Activated CD8-positive, alpha-beta T cell treated with anti-CD3 and anti-CD28 coated beads for 36 hours (primary cell): ENCODE measurements around the gene LRP1B. TPM values are rescaled to one million over a fixed set of nuclear protein-coding genes. Genes with fewer than 3 reads are reported as not detected.
"Not testable (repeated sequence)": the region's sequence is repeated elsewhere in the genome, so short reads cannot be mapped to it uniquely, and the experiment has no call there.

Experiments
- ATAC-seq: fragments of 200-7000 bp; cut with Tn5 transposase; one replicate; pipeline ENCODE4 v1.10.0; 2021; ENCODE audit warnings: mild to moderate bottlenecking, moderate library complexity
- CTCF ChIA-PET: fragments of 350-600 bp; sonication (Branson Sonifier 250); formaldehyde crosslinking; loops from one replicate; lab custom pipeline; 2021; ENCODE audit warnings: antibody characterized with exemption; lab: Charles Lee
- POLR2A ChIA-PET: fragments of 350-600 bp; sonication (Branson Sonifier 250); formaldehyde crosslinking; loops from one replicate; lab custom pipeline; 2021; ENCODE audit warnings: antibody characterized with exemption; lab: Charles Lee
- DNase-seq: peaks from one replicate; pipeline ENCODE4 v3.0.0-alpha.2; 2020
- H3K27ac Mint-ChIP-seq: one replicate; pipeline ENCODE4 v1.8.0; 2021; ENCODE audit warnings: mild to moderate bottlenecking, mixed read lengths
- H3K27me3 Mint-ChIP-seq: one replicate; pipeline ENCODE4 v1.8.0; 2021; ENCODE audit warnings: mixed read lengths
- H3K36me3 Mint-ChIP-seq: one replicate; pipeline ENCODE4 v1.8.0; 2021; ENCODE audit warnings: low read depth, mixed read lengths
- H3K4me1 Mint-ChIP-seq: one replicate; pipeline ENCODE4 v1.8.0; 2021; ENCODE audit warnings: low read depth, mixed read lengths
- H3K4me3 Mint-ChIP-seq: one replicate; pipeline ENCODE4 v1.8.0; 2021; ENCODE audit warnings: mild to moderate bottlenecking, moderate library complexity, mixed read lengths
- H3K9me3 Mint-ChIP-seq: one replicate; pipeline ENCODE4 v1.8.0; 2021; ENCODE audit warnings: mixed read lengths
- CTCF ChIP-seq: fragments of 200-600 bp; IDR thresholded peaks from one replicate; pipeline ENCODE4 v1.8.0; 2022; ENCODE audit warnings: antibody characterized with exemption, mild to moderate bottlenecking
- intact Hi-C: fragments of 100-400 bp; cut with micrococcal nuclease; formaldehyde crosslinking; loops from one replicate; pipeline ENCODE4 v1.10.0; 2022
- total RNA-seq, 2 experiments: library from RNA; stranded (reverse); gene quantifications; one replicate each; pipeline ENCODE4 v1.2.3, GENCODE V29; 2021

Gene LRP1B
- total RNA-seq, 2 experiments from 2014 or later = not detected

- H3K27ac Mint-ChIP-seq = no peak overlapping the region
- ChIA-PET POLR2A (no interaction called here), CTCF (no interaction called here)
- H3K27me3 Mint-ChIP-seq = no peaks in the 10 kb centered on the region
- DNase-seq = no peak
- H3K9me3 Mint-ChIP-seq = peaks cover 6% of the 10 kb centered on the region
- no peak for TF ChIP-seq CTCF
- H3K4me1 Mint-ChIP-seq = no peaks in the 10 kb centered on the region
- no peak overlapping the region for H3K4me3 Mint-ChIP-seq
- ATAC-seq = no peak
- H3K36me3 Mint-ChIP-seq = no peaks in the 10 kb centered on the region
- intact Hi-C loops = no loop called here
These were observed 33.1 kb downstream of the LRP1B start for GRCh38 chr2:142097711-142098110.

GRCh38 chr2:142095647-142096046 lies 35.2 kb downstream of the LRP1B start:
- no peaks in the 10 kb centered on the region for H3K27me3 Mint-ChIP-seq
- CTCF ChIA-PET = no interaction called here
- H3K36me3 Mint-ChIP-seq = no peaks in the 10 kb centered on the region
- DNase-seq (no peak), ATAC-seq (no peak)
- POLR2A ChIA-PET = no interaction called here
- no peak for TF ChIP-seq CTCF
- no peak overlapping the region for H3K4me3 Mint-ChIP-seq
- intact Hi-C loops = no loop called here
- H3K27ac Mint-ChIP-seq = no peak overlapping the region
- peaks cover 9% of the 10 kb centered on the region for H3K9me3 Mint-ChIP-seq
- H3K4me1 Mint-ChIP-seq = no peaks in the 10 kb centered on the region

- no peak overlapping the region for H3K27ac Mint-ChIP-seq
- no peaks in the 10 kb centered on the region for H3K4me1 Mint-ChIP-seq
- H3K27me3 Mint-ChIP-seq = no peaks in the 10 kb centered on the region
- DNase-seq (no peak), ATAC-seq (no peak)
- CTCF ChIA-PET = no interaction called here
- POLR2A ChIA-PET = no interaction called here
- H3K4me3 Mint-ChIP-seq = no peak overlapping the region
- intact Hi-C loops = no loop called here
- H3K36me3 Mint-ChIP-seq = no peaks in the 10 kb centered on the region
- peaks cover 9% of the 10 kb centered on the region for H3K9me3 Mint-ChIP-seq
- no peak for TF ChIP-seq CTCF
These were observed 36.6 kb downstream of the LRP1B start for GRCh38 chr2:142094233-142094632.

GRCh38 chr2:142088058-142088568 lies 42.7 kb downstream of the LRP1B start:
- intact Hi-C loops = no loop called here
- ATAC-seq (no peak), DNase-seq (no peak)
- TF ChIP-seq CTCF = no peak
- ChIA-PET POLR2A (no interaction called here), CTCF (no interaction called here)
- Mint-ChIP-seq H3K27me3 (no peaks in the 10 kb centered on the region), H3K4me1 (no peaks in the 10 kb centered on the region), H3K9me3 (peaks cover 13% of the 10 kb centered on the region), H3K36me3 (no peaks in the 10 kb centered on the region), H3K27ac (no peak overlapping the region), H3K4me3 (no peak overlapping the region)

- H3K27ac Mint-ChIP-seq, intact Hi-C loops, ATAC-seq, H3K4me1 Mint-ChIP-seq, POLR2A ChIA-PET, H3K27me3 Mint-ChIP-seq, DNase-seq, H3K4me3 Mint-ChIP-seq, CTCF ChIA-PET, H3K36me3 Mint-ChIP-seq: not testable (repeated sequence)
- peaks cover 12% of the 10 kb centered on the region for H3K9me3 Mint-ChIP-seq
These were observed 43.2 kb downstream of the LRP1B start for GRCh38 chr2:142087585-142087984.

GRCh38 chr2:142082368-142082767 lies 48.4 kb downstream of the LRP1B start:
- Mint-ChIP-seq H3K9me3 (peaks cover 11% of the 10 kb centered on the region), H3K36me3 (no peaks in the 10 kb centered on the region), H3K27me3 (no peaks in the 10 kb centered on the region), H3K4me3 (no peak overlapping the region), H3K27ac (no peak overlapping the region), H3K4me1 (no peaks in the 10 kb centered on the region)
- ChIA-PET CTCF (no interaction called here), POLR2A (no interaction called here)
- intact Hi-C loops = no loop called here
- DNase-seq (no peak), ATAC-seq (no peak)
- TF ChIP-seq CTCF = no peak
